HepG2 (cell line): ENCODE measurements around the gene PVALB.

Experiments
- ZMYM4 ChIP-seq: sonication (generic); formaldehyde crosslinking; IDR thresholded peaks from 2 replicates; pipeline ENCODE4 v1.8.1; 2023; ENCODE audit warnings: mild to moderate bottlenecking, missing genetic modification reagents
- ZNF263 ChIP-seq: sonication (generic); formaldehyde crosslinking; IDR thresholded peaks from 2 replicates; pipeline ENCODE4 v1.4.0; 2020; ENCODE audit warnings: missing genetic modification reagents
- ZNF558 ChIP-seq: sonication (generic); formaldehyde crosslinking; IDR thresholded peaks from 2 replicates; pipeline ENCODE4 v1.9.0; 2022; ENCODE audit warnings: mild to moderate bottlenecking, missing genetic modification reagents, borderline replicate concordance
- ZNF569 ChIP-seq: sonication (generic); formaldehyde crosslinking; IDR thresholded peaks from 2 replicates; pipeline ENCODE4 v1.5.0; 2020; ENCODE audit warnings: mild to moderate bottlenecking, missing genetic modification reagents, moderate library complexity, borderline replicate concordance
- ZNF687 ChIP-seq: sonication (generic); formaldehyde crosslinking; IDR thresholded peaks from 2 replicates; pipeline ENCODE4 v1.5.1; 2020; ENCODE audit warnings: mild to moderate bottlenecking, missing genetic modification reagents, moderate library complexity

DNA sequence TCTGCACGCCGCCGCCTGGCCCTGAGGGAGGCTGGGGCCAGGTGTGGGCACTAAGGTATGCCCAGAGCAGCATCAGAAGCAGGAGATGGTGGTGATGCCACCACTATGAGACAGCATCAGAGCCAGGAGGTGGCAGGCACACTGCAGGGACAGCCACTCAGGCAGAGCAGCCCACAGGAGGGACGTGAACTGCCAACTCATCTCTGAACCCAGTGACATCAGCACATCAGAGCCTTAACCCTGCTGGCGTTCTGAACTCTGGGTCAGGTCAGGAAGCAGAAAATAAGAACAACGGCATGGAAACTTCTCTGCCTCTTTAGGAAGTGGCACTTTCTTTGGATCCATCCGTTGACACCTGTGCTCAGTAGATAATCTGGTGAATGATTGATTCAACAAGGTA, 26.2 kb downstream of the PVALB start:
- TF ChIP-seq ZNF569 (CRISPR knock-in tag) = no peak
- no peak for TF ChIP-seq ZNF558 (CRISPR knock-in tag)
- no peak for TF ChIP-seq ZMYM4 (CRISPR knock-in tag)
- no peak for TF ChIP-seq ZNF687 (CRISPR knock-in tag)
- TF ChIP-seq ZNF263 = no peak
